K562 (cell line): ENCODE measurements around the gene NRCAM. TPM values are rescaled to one million over a fixed set of nuclear protein-coding genes. Genes with fewer than 3 reads are reported as not detected.

Experiments used
- CCNT2 ChIP-seq: IDR thresholded peaks from 2 replicates; pipeline ENCODE4 v1.6.1; 2011; ENCODE audit warnings: borderline replicate concordance, low read depth, mild to moderate bottlenecking, moderate library complexity, mixed read lengths, low read length; ENCODE audit not compliant: insufficient read length; ENCODE audit errors: extremely low read depth
- DNMT1 ChIP-seq: fragments of 450-650 bp; IDR thresholded peaks from 2 replicates; pipeline ENCODE4 v1.6.1; 2016; ENCODE audit warnings: antibody characterized with exemption, mild to moderate bottlenecking
- FOXM1 ChIP-seq, 2 experiments: fragments of 450-650 bp in 1 of 2; sonication (generic) in 1 of 2; formaldehyde crosslinking in 1 of 2; IDR thresholded peaks; 2 replicates each; pipeline versions ENCODE4 v1.6.1 to v1.9.0; 2017 to 2022; ENCODE audit warnings: low read depth in 2 of 2, mild to moderate bottlenecking in 2 of 2, missing genetic modification reagents in 1 of 2, moderate library complexity in 1 of 2
- HMGN3 ChIP-seq: IDR thresholded peaks from 2 replicates; pipeline ENCODE4 v1.6.1; 2011; ENCODE audit warnings: borderline replicate concordance, low read depth, mild to moderate bottlenecking, mixed read lengths, low read length; ENCODE audit not compliant: insufficient read length; ENCODE audit errors: extremely low read depth
- JUN ChIP-seq, 2 experiments: sonication (generic) in 1 of 2; formaldehyde crosslinking in 1 of 2; IDR thresholded peaks; 2 replicates each; pipeline versions ENCODE4 v1.6.1 to v1.8.0; 2012 to 2022; ENCODE audit warnings: borderline replicate concordance in 2 of 2, mild to moderate bottlenecking in 2 of 2, improper control_type of control experiment in 1 of 2, low read depth in 1 of 2, low read length in 1 of 2, missing genetic modification reagents in 1 of 2
- KAT7 ChIP-seq: sonication (generic); formaldehyde crosslinking; IDR thresholded peaks from 2 replicates; pipeline ENCODE4 v1.8.0; 2022; ENCODE audit warnings: missing genetic modification reagents, mild to moderate bottlenecking, borderline replicate concordance
- KDM1A ChIP-seq, 2 experiments: fragments of 450-650 bp; IDR thresholded peaks; 2 replicates each; pipeline ENCODE4 v1.6.1; 2016; ENCODE audit warnings: mild to moderate bottlenecking in 2 of 2
- KLF6 ChIP-seq: fragments of 250-450 bp; sonication (Bioruptor Pico); IDR thresholded peaks from 2 replicates; pipeline ENCODE4 v1.4.0; 2020; ENCODE audit warnings: mild to moderate bottlenecking, moderate library complexity, borderline replicate concordance
- POLR3A ChIP-seq: IDR thresholded peaks from 2 replicates; pipeline ENCODE4 v1.6.1; 2011; ENCODE audit warnings: borderline replicate concordance, mild to moderate bottlenecking, moderate library complexity; ENCODE audit not compliant: insufficient read length, insufficient read depth; ENCODE audit errors: extremely low read depth
- POLR3G ChIP-seq: IDR thresholded peaks from 2 replicates; pipeline ENCODE4 v1.6.1; 2011; ENCODE audit not compliant: insufficient read length, insufficient replicate concordance; ENCODE audit errors: extremely low read depth
- RBM14 ChIP-seq: fragments of 200-400 bp; formaldehyde crosslinking; IDR thresholded peaks from 2 replicates; pipeline ENCODE4 v1.6.1; 2018; ENCODE audit warnings: low read depth, mild to moderate bottlenecking, low read length, moderate library complexity, borderline replicate concordance; ENCODE audit not compliant: insufficient read depth
- RBM15 ChIP-seq: fragments of 200-400 bp; formaldehyde crosslinking; IDR thresholded peaks from 2 replicates; pipeline ENCODE4 v1.6.1; 2018; ENCODE audit warnings: mild to moderate bottlenecking, low read length, moderate library complexity; ENCODE audit not compliant: insufficient read depth
- SMAD3 ChIP-seq: fragments of 450-650 bp; formaldehyde crosslinking; conservative IDR thresholded peaks from 2 replicates; pipeline ENCODE4 v1.4.0; 2020; ENCODE audit warnings: mild to moderate bottlenecking
- TAF7 ChIP-seq: fragments of 450-650 bp; IDR thresholded peaks from 2 replicates; pipeline ENCODE4 v1.6.1; 2016; ENCODE audit warnings: missing genetic modification characterization, missing compliant biosample characterization
- TCF3 ChIP-seq: sonication (generic); formaldehyde crosslinking; IDR thresholded peaks from 2 replicates; pipeline ENCODE4 v1.4.0; 2020; ENCODE audit warnings: mild to moderate bottlenecking, missing genetic modification reagents
- U2AF2 ChIP-seq: fragments of 200-400 bp; formaldehyde crosslinking; optimal IDR thresholded peaks from 2 replicates; pipeline ENCODE3; 2017; ENCODE audit warnings: low read depth, mild to moderate bottlenecking, low read length
- ZNF436 ChIP-seq: fragments of 250-450, 450-650 bp; sonication (Bioruptor Pico); formaldehyde crosslinking; IDR thresholded peaks from 2 replicates; pipeline ENCODE4 v1.7.0; 2020; ENCODE audit warnings: mild to moderate bottlenecking
- ZNF707 ChIP-seq: fragments of 250-450 bp; sonication (Bioruptor Pico); conservative IDR thresholded peaks from 2 replicates; pipeline ENCODE4 v1.8.0; 2022; ENCODE audit warnings: inconsistent platforms, mild to moderate bottlenecking, moderate library complexity
- polyA plus RNA-seq, 8 experiments: library from polyadenylated mRNA; depleted of rRNA in 4 of 8; stranded (reverse) in 5 of 8; unstranded in 3 of 8; fragments of >200 nt; fragmentation: Nextera tagmentation in 2 of 8; fragmentation: Illumina TruSeq in 1 of 8; extraction: Ambion mirVana in 2 of 8; extraction: Trizol in 1 of 8; gene quantifications; 2 replicates each; pipeline versions ENCODE4 v1.2.1 to v1.2.3, GENCODE V29; 2011 to 2014; ENCODE audit warnings: inconsistent platforms in 1 of 8, missing spikeins in 1 of 8
- total RNA-seq, 7 experiments: library from RNA; depleted of rRNA in 6 of 7; stranded (reverse); fragments of >200 nt in 6 of 7; fragmentation: Illumina TruSeq in 2 of 7; extraction: Trizol in 2 of 7; gene quantifications; 2 replicates each; pipeline versions ENCODE4 v1.2.1 to v1.2.3, GENCODE V29; 2011 to 2021; ENCODE audit warnings: low replicate concordance in 1 of 7
- TF ChIP-seq, protein P1 (sequence below): sonication (generic); formaldehyde crosslinking; IDR thresholded peaks from 2 replicates; pipeline ENCODE4 v1.8.1; 2022; ENCODE audit warnings: missing genetic modification reagents
- TF ChIP-seq, protein P2 (sequence below): fragments of 450-650 bp; IDR thresholded peaks from 2 replicates; pipeline ENCODE4 v1.6.1; 2017; ENCODE audit warnings: antibody characterized with exemption
- TF ChIP-seq, protein P3 (sequence below): sonication (generic); formaldehyde crosslinking; IDR thresholded peaks from 2 replicates; pipeline ENCODE4 v1.8.0; 2022; ENCODE audit warnings: mild to moderate bottlenecking, missing genetic modification reagents
- TF ChIP-seq, protein P4 (sequence below): fragments of 250-450 bp; sonication (Bioruptor Pico); IDR thresholded peaks from 2 replicates; pipeline ENCODE4 v1.8.0; 2022; ENCODE audit warnings: moderate library complexity, mild to moderate bottlenecking, inconsistent platforms

The NRCAM gene
- total and polyA plus RNA-seq, 9 of the 15 experiments (the other 6 are each of a cell fraction or from before 2014, with no cell fraction given), result 0.03 to 0.54 (median 0.12) TPM; not detected in 1

DNA sequence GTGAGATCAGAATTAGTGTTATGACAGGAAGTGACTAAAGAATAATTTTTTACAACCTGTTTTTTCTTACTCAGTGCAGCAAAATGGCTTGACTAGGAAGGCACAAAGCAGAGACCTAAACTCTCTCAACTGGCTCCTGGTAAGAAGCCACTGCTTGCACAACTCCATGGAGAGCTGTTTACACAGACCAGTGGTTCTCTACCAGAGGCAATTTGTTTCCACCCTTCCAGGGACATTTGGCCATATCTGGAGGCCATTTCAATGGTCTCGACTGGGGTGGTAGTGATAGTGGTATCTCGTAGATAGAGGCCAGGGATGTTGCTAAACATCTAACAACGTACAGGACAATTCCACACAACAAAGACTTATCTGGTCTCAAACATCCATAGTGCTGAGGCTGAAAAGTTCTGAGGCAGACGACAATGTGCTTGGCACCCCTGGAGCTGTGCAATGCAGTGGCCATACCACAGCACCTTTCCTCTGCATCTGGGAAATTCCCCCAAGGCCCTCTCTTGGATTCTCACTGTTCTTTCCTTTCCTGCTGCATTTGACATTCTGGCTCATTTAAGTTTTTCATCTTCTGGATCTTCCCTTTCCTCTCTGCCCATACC is 220.7 kb downstream of the NRCAM start (continued):
- no peak for TF ChIP-seq POLR3A
- TF ChIP-seq, protein P1, sequence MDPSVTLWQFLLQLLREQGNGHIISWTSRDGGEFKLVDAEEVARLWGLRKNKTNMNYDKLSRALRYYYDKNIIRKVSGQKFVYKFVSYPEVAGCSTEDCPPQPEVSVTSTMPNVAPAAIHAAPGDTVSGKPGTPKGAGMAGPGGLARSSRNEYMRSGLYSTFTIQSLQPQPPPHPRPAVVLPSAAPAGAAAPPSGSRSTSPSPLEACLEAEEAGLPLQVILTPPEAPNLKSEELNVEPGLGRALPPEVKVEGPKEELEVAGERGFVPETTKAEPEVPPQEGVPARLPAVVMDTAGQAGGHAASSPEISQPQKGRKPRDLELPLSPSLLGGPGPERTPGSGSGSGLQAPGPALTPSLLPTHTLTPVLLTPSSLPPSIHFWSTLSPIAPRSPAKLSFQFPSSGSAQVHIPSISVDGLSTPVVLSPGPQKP (CRISPR knock-in tag), result no peak
- TF ChIP-seq KDM1A (IDR thresholded peaks at IDR 0.05), result peak in 1 of 2 experiments; percentile 47; a peak in 2 of 4 replicates
- no peak for TF ChIP-seq DNMT1
- no peak for TF ChIP-seq ZNF436 (CRISPR knock-in tag)
- TF ChIP-seq KLF6, result no peak; the same call in 1 of the 2 replicates
- no peak for TF ChIP-seq U2AF2
- TF ChIP-seq, protein P2, sequence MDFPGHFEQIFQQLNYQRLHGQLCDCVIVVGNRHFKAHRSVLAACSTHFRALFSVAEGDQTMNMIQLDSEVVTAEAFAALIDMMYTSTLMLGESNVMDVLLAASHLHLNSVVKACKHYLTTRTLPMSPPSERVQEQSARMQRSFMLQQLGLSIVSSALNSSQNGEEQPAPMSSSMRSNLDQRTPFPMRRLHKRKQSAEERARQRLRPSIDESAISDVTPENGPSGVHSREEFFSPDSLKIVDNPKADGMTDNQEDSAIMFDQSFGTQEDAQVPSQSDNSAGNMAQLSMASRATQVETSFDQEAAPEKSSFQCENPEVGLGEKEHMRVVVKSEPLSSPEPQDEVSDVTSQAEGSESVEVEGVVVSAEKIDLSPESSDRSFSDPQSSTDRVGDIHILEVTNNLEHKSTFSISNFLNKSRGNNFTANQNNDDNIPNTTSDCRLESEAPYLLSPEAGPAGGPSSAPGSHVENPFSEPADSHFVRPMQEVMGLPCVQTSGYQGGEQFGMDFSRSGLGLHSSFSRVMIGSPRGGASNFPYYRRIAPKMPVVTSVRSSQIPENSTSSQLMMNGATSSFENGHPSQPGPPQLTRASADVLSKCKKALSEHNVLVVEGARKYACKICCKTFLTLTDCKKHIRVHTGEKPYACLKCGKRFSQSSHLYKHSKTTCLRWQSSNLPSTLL, result no peak
- peak; percentile 59; the same call in 1 of the 2 replicates for TF ChIP-seq SMAD3 (CRISPR knock-in tag)
- TF ChIP-seq HMGN3, result peak; percentile 59
- no peak for TF ChIP-seq RBM14
- TF ChIP-seq TCF3, result peak; percentile 91
- TF ChIP-seq POLR3G, result no peak
- TF ChIP-seq CCNT2, result peak; percentile 89
- TF ChIP-seq, protein P3, sequence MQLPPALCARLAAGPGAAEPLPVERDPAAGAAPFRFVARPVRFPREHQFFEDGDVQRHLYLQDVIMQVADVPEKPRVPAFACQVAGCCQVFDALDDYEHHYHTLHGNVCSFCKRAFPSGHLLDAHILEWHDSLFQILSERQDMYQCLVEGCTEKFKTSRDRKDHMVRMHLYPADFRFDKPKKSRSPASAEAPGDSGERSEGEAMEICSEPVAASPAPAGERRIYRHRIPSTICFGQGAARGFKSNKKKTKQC (CRISPR knock-in tag), result no peak
- no peak for TF ChIP-seq RBM15
- TF ChIP-seq TAF7 (tag), result no peak
- no peak for TF ChIP-seq KAT7 (CRISPR knock-in tag)
- no peak for TF ChIP-seq JUN (IDR thresholded peaks at IDR 0.05; ENCODE audit: borderline replicate concordance, low read depth, low read length)
- TF ChIP-seq JUN (CRISPR knock-in tag; IDR thresholded peaks at IDR 0.05; ENCODE audit: borderline replicate concordance), result no peak
- TF ChIP-seq, protein P4, sequence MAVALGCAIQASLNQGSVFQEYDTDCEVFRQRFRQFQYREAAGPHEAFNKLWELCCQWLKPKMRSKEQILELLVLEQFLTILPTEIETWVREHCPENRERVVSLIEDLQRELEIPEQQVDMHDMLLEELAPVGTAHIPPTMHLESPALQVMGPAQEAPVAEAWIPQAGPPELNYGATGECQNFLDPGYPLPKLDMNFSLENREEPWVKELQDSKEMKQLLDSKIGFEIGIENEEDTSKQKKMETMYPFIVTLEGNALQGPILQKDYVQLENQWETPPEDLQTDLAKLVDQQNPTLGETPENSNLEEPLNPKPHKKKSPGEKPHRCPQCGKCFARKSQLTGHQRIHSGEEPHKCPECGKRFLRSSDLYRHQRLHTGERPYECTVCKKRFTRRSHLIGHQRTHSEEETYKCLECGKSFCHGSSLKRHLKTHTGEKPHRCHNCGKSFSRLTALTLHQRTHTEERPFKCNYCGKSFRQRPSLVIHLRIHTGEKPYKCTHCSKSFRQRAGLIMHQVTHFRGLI (CRISPR knock-in tag), result 0 out of 2 replicates have a peak, but pooled peaks have one; percentile 20
- peak; percentile 64 for TF ChIP-seq FOXM1 (IDR thresholded peaks at IDR 0.05; ENCODE audit: low read depth)
- no peak for TF ChIP-seq FOXM1 (CRISPR knock-in tag; IDR thresholded peaks at IDR 0.05; ENCODE audit: low read depth)
- TF ChIP-seq ZNF707, result no peak
